ENCODE data around the gene C22orf23. TPM values are rescaled to one million over a fixed set of nuclear protein-coding genes. Genes with fewer than 3 reads are reported as not detected.
"Not testable (repeated sequence)": the region's sequence is repeated elsewhere in the genome, so short reads cannot be mapped to it uniquely, and the experiment has no call there.

C22orf23 gene
- total RNA-seq, 1 donor from 2014 or later = not detected

- no peak for FAIRE-seq
These were observed 2.1 kb downstream of the C22orf23 start for GRCh38 chr22:37951305-37951704.

GRCh38 chr22:37947142-37947795 lies 6.1 kb downstream of the C22orf23 start:
- FAIRE-seq; H3K27me3 ChIP-seq (ENCODE audit: control insufficient read depth, insufficient read depth, low read length); H3K4me3 ChIP-seq (ENCODE audit: low read depth, low read length); H3K36me3 ChIP-seq (ENCODE audit: control insufficient read depth, insufficient read depth, low read length); DNase-seq (ENCODE audit: low read depth): not testable (repeated sequence)

More at GRCh38 chr22:37951305-37951704, 2.1 kb downstream of the C22orf23 start:
- H3K4me3 ChIP-seq (ENCODE audit: low read depth, low read length) = no peak overlapping the region
- peak; percentile 32 for DNase-seq (ENCODE audit: low read depth)
- H3K36me3 ChIP-seq (ENCODE audit: control insufficient read depth, insufficient read depth, low read length) = no peaks in the 10 kb centered on the region
- no peak for TF ChIP-seq CTCF (IDR thresholded peaks at IDR 0.05; ENCODE audit: insufficient read depth, low read length, severe bottlenecking)
- no peaks in the 10 kb centered on the region for H3K27me3 ChIP-seq (ENCODE audit: control insufficient read depth, insufficient read depth, low read length)

GRCh38 chr22:37944423-37944822 lies 9.0 kb downstream of the C22orf23 start:
- not testable (repeated sequence) for FAIRE-seq; H3K27me3 ChIP-seq (ENCODE audit: control insufficient read depth, insufficient read depth, low read length); H3K4me3 ChIP-seq (ENCODE audit: low read depth, low read length); DNase-seq (ENCODE audit: low read depth)
- peaks cover 29% of the 10 kb centered on the region for H3K36me3 ChIP-seq (ENCODE audit: control insufficient read depth, insufficient read depth, low read length)

- no peak for TF ChIP-seq CTCF (IDR thresholded peaks at IDR 0.05; ENCODE audit: insufficient read depth, low read length, severe bottlenecking)
These were observed 9.6 kb downstream of the C22orf23 start for GRCh38 chr22:37943825-37944198.

GRCh38 chr22:37943136-37943824 lies 10.1 kb downstream of the C22orf23 start:
- no peak for FAIRE-seq
- DNase-seq (ENCODE audit: low read depth) = no peak
- H3K27me3 ChIP-seq (ENCODE audit: control insufficient read depth, insufficient read depth, low read length) = no peaks in the 10 kb centered on the region
- H3K4me3 ChIP-seq (ENCODE audit: low read depth, low read length) = no peak overlapping the region
- H3K36me3 ChIP-seq (ENCODE audit: control insufficient read depth, insufficient read depth, low read length) = peaks cover 37% of the 10 kb centered on the region
- no peak for TF ChIP-seq CTCF (IDR thresholded peaks at IDR 0.05; ENCODE audit: insufficient read depth, low read length, severe bottlenecking)

More at GRCh38 chr22:37943825-37944198, 9.6 kb downstream of the C22orf23 start:
- DNase-seq (ENCODE audit: low read depth) (no peak), FAIRE-seq (no peak)
- Histone ChIP-seq H3K4me3 (ENCODE audit: low read depth, low read length) (no peak overlapping the region), H3K36me3 (ENCODE audit: control insufficient read depth, insufficient read depth, low read length) (peaks cover 33% of the 10 kb centered on the region), H3K27me3 (ENCODE audit: control insufficient read depth, insufficient read depth, low read length) (no peaks in the 10 kb centered on the region)

- H3K36me3 ChIP-seq (ENCODE audit: control insufficient read depth, insufficient read depth, low read length) = peaks cover 44% of the 10 kb centered on the region
- no peak for DNase-seq (ENCODE audit: low read depth)
These were observed 11.3 kb downstream of the C22orf23 start for GRCh38 chr22:37942133-37942532.

More at GRCh38 chr22:37942133-37942532, 11.3 kb downstream of the C22orf23 start:
- Histone ChIP-seq H3K4me3 (ENCODE audit: low read depth, low read length) (no peak overlapping the region), H3K27me3 (ENCODE audit: control insufficient read depth, insufficient read depth, low read length) (no peaks in the 10 kb centered on the region)
- no peak for FAIRE-seq
- TF ChIP-seq CTCF (IDR thresholded peaks at IDR 0.05; ENCODE audit: insufficient read depth, low read length, severe bottlenecking) = no peak

Measured in bronchial epithelial cell (primary cell).